GM20431 (cell line): Measurements from ENCODE around the gene SLC10A1.

Source experiments
- in situ Hi-C: fragments of 300-500 bp; cut with MseI, MboI; formaldehyde crosslinking; loops from one replicate; pipeline ENCODE4 v1.15.0; 2020; ENCODE audit warnings: low sequenced_read_pairs; ENCODE audit not compliant: unreplicated experiment

Gene SLC10A1

GRCh38 chr14:69727860-69728259, 69.2 kb downstream of the SLC10A1 start:
- in situ Hi-C loops = loop anchor here (10.0 kb wide), 1 partner anchor 123 kb away; no protein-coding TSS in a partner anchor

- in situ Hi-C loops = loop anchor here (10.0 kb wide), 1 partner anchor 122 kb away; no protein-coding TSS in a partner anchor
Observed at GRCh38 chr14:69726761-69727511, 70.1 kb downstream of the SLC10A1 start.
